Measurements from ENCODE around the gene DNAJC30.

DNAJC30 gene

GRCh38 chr7:73644688-73645286, 38.5 kb downstream of the DNAJC30 start:
- no peak overlapping the region for H3K27ac ChIP-seq
- H2AFZ ChIP-seq (ENCODE audit: low read depth): no peak overlapping the region
- no peak overlapping the region for H3K9ac ChIP-seq
- no peaks in the 10 kb centered on the region for H3K79me2 ChIP-seq (ENCODE audit: insufficient read depth, low read depth)
- TF ChIP-seq CTCF (conservative IDR thresholded peaks at IDR 0.05; ENCODE audit: low read depth, low read length): no peak
- no peaks in the 10 kb centered on the region for H3K4me1 ChIP-seq (ENCODE audit: low read depth, poor library complexity, severe bottlenecking)
- H3K36me3 ChIP-seq (ENCODE audit: insufficient read depth): no peaks in the 10 kb centered on the region
- H3K27me3 ChIP-seq (ENCODE audit: insufficient read depth, low read depth): peaks cover 58% of the 10 kb centered on the region
- H3K4me2 ChIP-seq: no peak overlapping the region
- no peaks in the 10 kb centered on the region for H4K20me1 ChIP-seq (ENCODE audit: insufficient read depth)
- no peak overlapping the region for H3K4me3 ChIP-seq (IDR thresholded peaks at IDR 0.05; ENCODE audit: insufficient read depth, low read depth, low read length)

- Histone ChIP-seq H4K20me1 (ENCODE audit: insufficient read depth) (no peaks in the 10 kb centered on the region), H3K79me2 (ENCODE audit: insufficient read depth, low read depth) (no peaks in the 10 kb centered on the region), H2AFZ (ENCODE audit: low read depth) (no peak overlapping the region), H3K36me3 (ENCODE audit: insufficient read depth) (no peaks in the 10 kb centered on the region), H3K27me3 (ENCODE audit: insufficient read depth, low read depth) (peaks cover 40% of the 10 kb centered on the region), H3K4me2 (no peak overlapping the region), H3K4me3 (IDR thresholded peaks at IDR 0.05; ENCODE audit: insufficient read depth, low read depth, low read length) (no peak overlapping the region), H3K9ac (no peak overlapping the region), H3K27ac (no peak overlapping the region), H3K4me1 (ENCODE audit: low read depth, poor library complexity, severe bottlenecking) (no peaks in the 10 kb centered on the region)
- no peak for TF ChIP-seq CTCF (conservative IDR thresholded peaks at IDR 0.05; ENCODE audit: low read depth, low read length)
Measured at GRCh38 chr7:73642834-73643233, 40.4 kb downstream of the DNAJC30 start.

- Histone ChIP-seq H3K27ac (no peak overlapping the region), H3K4me2 (no peak overlapping the region), H3K4me3 (IDR thresholded peaks at IDR 0.05; ENCODE audit: insufficient read depth, low read depth, low read length) (no peak overlapping the region), H2AFZ (ENCODE audit: low read depth) (no peak overlapping the region), H3K9ac (no peak overlapping the region), H3K27me3 (ENCODE audit: insufficient read depth, low read depth) (peaks cover 6% of the 10 kb centered on the region; the same call in 1 of the 2 replicates), H4K20me1 (ENCODE audit: insufficient read depth) (no peaks in the 10 kb centered on the region), H3K4me1 (ENCODE audit: low read depth, poor library complexity, severe bottlenecking) (peaks cover 7% of the 10 kb centered on the region), H3K79me2 (ENCODE audit: insufficient read depth, low read depth) (no peaks in the 10 kb centered on the region), H3K36me3 (ENCODE audit: insufficient read depth) (no peaks in the 10 kb centered on the region)
- TF ChIP-seq CTCF (conservative IDR thresholded peaks at IDR 0.05; ENCODE audit: low read depth, low read length): no peak
Measured at GRCh38 chr7:73638911-73639310, 44.3 kb downstream of the DNAJC30 start.

- Histone ChIP-seq H3K4me3 (IDR thresholded peaks at IDR 0.05; ENCODE audit: insufficient read depth, low read depth, low read length) (no peak overlapping the region), H3K4me2 (no peak overlapping the region), H2AFZ (ENCODE audit: low read depth) (0 out of 2 replicates have a peak overlapping the region, but pooled peaks have one; percentile 8), H3K4me1 (ENCODE audit: low read depth, poor library complexity, severe bottlenecking) (peaks cover 7% of the 10 kb centered on the region), H3K9ac (no peak overlapping the region), H3K27me3 (ENCODE audit: insufficient read depth, low read depth) (peaks cover 9% of the 10 kb centered on the region; the same call in 1 of the 2 replicates), H4K20me1 (ENCODE audit: insufficient read depth) (no peaks in the 10 kb centered on the region), H3K36me3 (ENCODE audit: insufficient read depth) (no peaks in the 10 kb centered on the region), H3K27ac (no peak overlapping the region), H3K79me2 (ENCODE audit: insufficient read depth, low read depth) (no peaks in the 10 kb centered on the region)
- no peak for TF ChIP-seq CTCF (conservative IDR thresholded peaks at IDR 0.05; ENCODE audit: low read depth, low read length)
Measured at GRCh38 chr7:73635428-73636200, 47.6 kb downstream of the DNAJC30 start.

Measured in KMS-11 (cell line).